ENCODE data around the gene B3GALT4. TPM values are rescaled to one million over a fixed set of nuclear protein-coding genes. Genes with fewer than 3 reads are reported as not detected.
A peak's percentile ranks its signal among the peaks of the same experiment; 100 is the strongest.

The B3GALT4 gene
- total and polyA plus RNA-seq, 2 of the 13 experiments (the other 11 are each of a cell fraction or from before 2014, with no cell fraction given) = 0.04 to 0.27 TPM

DNA sequence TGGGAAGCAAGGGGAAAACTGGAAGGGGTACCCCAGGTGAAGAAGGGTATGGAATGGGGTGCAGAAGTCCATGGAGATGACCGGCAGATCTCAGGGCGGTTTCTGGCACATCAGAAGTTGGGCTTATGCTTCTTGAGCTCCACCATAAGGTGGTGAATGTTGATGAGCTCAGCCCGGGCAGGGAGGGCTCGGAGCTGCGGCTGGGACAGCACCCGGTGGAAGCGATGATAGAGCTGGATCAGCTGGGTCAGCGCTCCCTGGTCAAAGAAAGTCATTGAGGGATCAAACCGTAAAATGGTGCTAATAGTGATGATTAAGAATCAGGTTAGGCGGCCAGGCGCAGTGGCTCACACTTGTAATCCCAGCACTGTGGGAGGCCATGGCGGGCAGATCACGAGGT, 26.2 kb upstream of the B3GALT4 start:
- DNase-seq (ENCODE audit: low spot score) = no peak
- ATAC-seq = no peak
- no peak for FAIRE-seq
- no TSS peak for BruUV-seq (replicated peaks)
- in situ Hi-C loops (cut with HindIII; ENCODE audit: extremely low pct_ligation_motif_present, low pct_unique_long_range_greater_than_20kb) (no loop called here), intact Hi-C loops (cut with micrococcal nuclease; ENCODE audit: unreplicated experiment) (no loop called here)
- Histone ChIP-seq H3K4me3 (replicated peaks in 1 of 3; ENCODE audit: insufficient read depth in 1 of 3, low read depth in 2 of 3, low read length in 3 of 3) (0 out of 6 replicates have a peak overlapping the region, but pooled peaks of 1 of the 3 experiments have one; percentile 89), H3K27me3 (ENCODE audit: control insufficient read depth in 1 of 2, insufficient read depth in 2 of 2, low read length in 2 of 2) (no peaks in the 10 kb centered on the region; a peak in 1 of 5 replicates), H3K4me1 (ENCODE audit: insufficient read depth, low read length) (peaks cover 37% of the 10 kb centered on the region), H3K36me3 (replicated peaks in 1 of 2; ENCODE audit: control insufficient read depth in 1 of 2, insufficient read depth in 2 of 2, low read length in 2 of 2) (peaks cover 0 to 5% of the 10 kb centered on the region in 2 experiments; a peak in 4 of 5 replicates), H4K20me1 (ENCODE audit: insufficient read depth, low read length) (no peaks in the 10 kb centered on the region), H3K79me2 (ENCODE audit: insufficient read depth, low read length) (no peaks in the 10 kb centered on the region), H3K9me3 (ENCODE audit: low read length) (no peaks in the 10 kb centered on the region), H3K9ac (ENCODE audit: insufficient read depth, low read depth, low read length) (no peak overlapping the region), H2AFZ (ENCODE audit: low read length) (no peak overlapping the region), H3K27ac (ENCODE audit: extremely low read length, insufficient read depth, low read length) (peak overlapping the region; percentile 94), H3K4me2 (ENCODE audit: low read depth, low read length) (peak overlapping the region; percentile 100; the same call in 1 of the 2 replicates)
- POLR2A ChIA-PET = interaction anchor here (0.6 to 5.1 kb wide), 13 partner anchors 10 to 279 kb away, joined by 3 to 94 read pairs (median 16); partner anchors contain the start of genes B3GALT4, HSD17B8, RING1 and RPS18
- 97% methylated on average over 13 of the region's 13 CpGs for WGBS (ENCODE audit: low lambda C conversion rate)
- CTCF ChIA-PET (ENCODE audit: low intra/inter-chr PET ratio, low total read pairs) = no interaction called here
- TF ChIP-seq ZC3H13 (CRISPR knock-in tag; IDR thresholded peaks at IDR 0.05) (no peak), KLF13 (CRISPR knock-in tag; IDR thresholded peaks at IDR 0.05) (no peak), NBN (conservative IDR thresholded peaks at IDR 0.05) (no peak), ZNF644 (CRISPR knock-in tag; IDR thresholded peaks at IDR 0.05; ENCODE audit: low read depth) (no peak), ZNF891 (CRISPR knock-in tag; IDR thresholded peaks at IDR 0.05) (no peak), HNRNPH1 (optimal IDR thresholded peaks at IDR 0.05; ENCODE audit: low read depth, low read length) (no peak), ETV5 (CRISPR knock-in tag; IDR thresholded peaks at IDR 0.05; ENCODE audit: borderline replicate concordance) (no peak), ZNF33A (CRISPR knock-in tag; IDR thresholded peaks at IDR 0.05; ENCODE audit: borderline replicate concordance) (no peak), SIX4 (CRISPR knock-in tag; IDR thresholded peaks at IDR 0.05) (no peak)
- TF ChIP-seq, protein P1, sequence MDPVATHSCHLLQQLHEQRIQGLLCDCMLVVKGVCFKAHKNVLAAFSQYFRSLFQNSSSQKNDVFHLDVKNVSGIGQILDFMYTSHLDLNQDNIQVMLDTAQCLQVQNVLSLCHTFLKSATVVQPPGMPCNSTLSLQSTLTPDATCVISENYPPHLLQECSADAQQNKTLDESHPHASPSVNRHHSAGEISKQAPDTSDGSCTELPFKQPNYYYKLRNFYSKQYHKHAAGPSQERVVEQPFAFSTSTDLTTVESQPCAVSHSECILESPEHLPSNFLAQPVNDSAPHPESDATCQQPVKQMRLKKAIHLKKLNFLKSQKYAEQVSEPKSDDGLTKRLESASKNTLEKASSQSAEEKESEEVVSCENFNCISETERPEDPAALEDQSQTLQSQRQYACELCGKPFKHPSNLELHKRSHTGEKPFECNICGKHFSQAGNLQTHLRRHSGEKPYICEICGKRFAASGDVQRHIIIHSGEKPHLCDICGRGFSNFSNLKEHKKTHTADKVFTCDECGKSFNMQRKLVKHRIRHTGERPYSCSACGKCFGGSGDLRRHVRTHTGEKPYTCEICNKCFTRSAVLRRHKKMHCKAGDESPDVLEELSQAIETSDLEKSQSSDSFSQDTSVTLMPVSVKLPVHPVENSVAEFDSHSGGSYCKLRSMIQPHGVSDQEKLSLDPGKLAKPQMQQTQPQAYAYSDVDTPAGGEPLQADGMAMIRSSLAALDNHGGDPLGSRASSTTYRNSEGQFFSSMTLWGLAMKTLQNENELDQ (CRISPR knock-in tag; IDR thresholded peaks at IDR 0.05; ENCODE audit: borderline replicate concordance) = no peak
- TF ChIP-seq, protein P2, sequence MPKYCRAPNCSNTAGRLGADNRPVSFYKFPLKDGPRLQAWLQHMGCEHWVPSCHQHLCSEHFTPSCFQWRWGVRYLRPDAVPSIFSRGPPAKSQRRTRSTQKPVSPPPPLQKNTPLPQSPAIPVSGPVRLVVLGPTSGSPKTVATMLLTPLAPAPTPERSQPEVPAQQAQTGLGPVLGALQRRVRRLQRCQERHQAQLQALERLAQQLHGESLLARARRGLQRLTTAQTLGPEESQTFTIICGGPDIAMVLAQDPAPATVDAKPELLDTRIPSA (CRISPR knock-in tag; IDR thresholded peaks at IDR 0.05; ENCODE audit: borderline replicate concordance) = no peak
- TF ChIP-seq, protein P3, sequence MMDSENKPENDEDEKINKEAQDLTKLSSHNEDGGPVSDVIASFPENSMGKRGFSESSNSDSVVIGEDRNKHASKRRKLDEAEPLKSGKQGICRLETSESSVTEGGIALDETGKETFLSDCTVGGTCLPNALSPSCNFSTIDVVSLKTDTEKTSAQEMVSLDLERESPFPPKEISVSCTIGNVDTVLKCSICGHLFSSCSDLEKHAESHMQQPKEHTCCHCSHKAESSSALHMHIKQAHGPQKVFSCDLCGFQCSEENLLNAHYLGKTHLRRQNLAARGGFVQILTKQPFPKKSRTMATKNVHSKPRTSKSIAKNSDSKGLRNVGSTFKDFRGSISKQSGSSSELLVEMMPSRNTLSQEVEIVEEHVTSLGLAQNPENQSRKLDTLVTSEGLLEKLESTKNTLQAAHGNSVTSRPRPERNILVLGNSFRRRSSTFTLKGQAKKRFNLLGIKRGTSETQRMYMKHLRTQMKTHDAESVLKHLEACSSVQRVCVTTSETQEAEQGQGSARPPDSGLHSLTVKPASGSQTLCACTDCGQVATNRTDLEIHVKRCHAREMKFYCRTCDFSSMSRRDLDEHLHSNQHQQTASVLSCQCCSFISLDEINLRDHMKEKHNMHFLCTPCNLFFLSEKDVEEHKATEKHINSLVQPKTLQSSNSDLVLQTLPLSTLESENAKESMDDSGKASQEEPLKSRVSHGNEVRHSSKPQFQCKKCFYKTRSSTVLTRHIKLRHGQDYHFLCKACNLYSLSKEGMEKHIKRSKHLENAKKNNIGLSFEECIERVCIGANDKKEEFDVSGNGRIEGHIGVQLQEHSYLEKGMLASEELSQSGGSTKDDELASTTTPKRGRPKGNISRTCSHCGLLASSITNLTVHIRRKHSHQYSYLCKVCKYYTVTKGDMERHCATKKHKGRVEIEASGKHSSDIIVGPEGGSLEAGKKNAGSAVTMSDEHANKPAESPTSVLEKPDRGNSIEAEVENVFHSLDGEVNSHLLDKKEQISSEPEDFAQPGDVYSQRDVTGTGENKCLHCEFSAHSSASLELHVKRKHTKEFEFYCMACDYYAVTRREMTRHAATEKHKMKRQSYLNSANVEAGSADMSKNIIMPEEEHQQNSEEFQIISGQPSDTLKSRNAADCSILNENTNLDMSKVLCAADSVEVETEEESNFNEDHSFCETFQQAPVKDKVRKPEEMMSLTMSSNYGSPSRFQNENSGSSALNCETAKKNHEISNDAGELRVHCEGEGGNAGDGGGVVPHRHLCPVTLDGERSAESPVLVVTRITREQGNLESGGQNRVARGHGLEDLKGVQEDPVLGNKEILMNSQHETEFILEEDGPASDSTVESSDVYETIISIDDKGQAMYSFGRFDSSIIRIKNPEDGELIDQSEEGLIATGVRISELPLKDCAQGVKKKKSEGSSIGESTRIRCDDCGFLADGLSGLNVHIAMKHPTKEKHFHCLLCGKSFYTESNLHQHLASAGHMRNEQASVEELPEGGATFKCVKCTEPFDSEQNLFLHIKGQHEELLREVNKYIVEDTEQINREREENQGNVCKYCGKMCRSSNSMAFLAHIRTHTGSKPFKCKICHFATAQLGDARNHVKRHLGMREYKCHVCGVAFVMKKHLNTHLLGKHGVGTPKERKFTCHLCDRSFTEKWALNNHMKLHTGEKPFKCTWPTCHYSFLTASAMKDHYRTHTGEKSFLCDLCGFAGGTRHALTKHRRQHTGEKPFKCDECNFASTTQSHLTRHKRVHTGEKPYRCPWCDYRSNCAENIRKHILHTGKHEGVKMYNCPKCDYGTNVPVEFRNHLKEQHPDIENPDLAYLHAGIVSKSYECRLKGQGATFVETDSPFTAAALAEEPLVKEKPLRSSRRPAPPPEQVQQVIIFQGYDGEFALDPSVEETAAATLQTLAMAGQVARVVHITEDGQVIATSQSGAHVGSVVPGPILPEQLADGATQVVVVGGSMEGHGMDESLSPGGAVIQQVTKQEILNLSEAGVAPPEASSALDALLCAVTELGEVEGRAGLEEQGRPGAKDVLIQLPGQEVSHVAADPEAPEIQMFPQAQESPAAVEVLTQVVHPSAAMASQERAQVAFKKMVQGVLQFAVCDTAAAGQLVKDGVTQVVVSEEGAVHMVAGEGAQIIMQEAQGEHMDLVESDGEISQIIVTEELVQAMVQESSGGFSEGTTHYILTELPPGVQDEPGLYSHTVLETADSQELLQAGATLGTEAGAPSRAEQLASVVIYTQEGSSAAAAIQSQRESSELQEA (CRISPR knock-in tag; IDR thresholded peaks at IDR 0.05; ENCODE audit: not compliant biosample characterization) = no peak
- TF ChIP-seq, protein P4, sequence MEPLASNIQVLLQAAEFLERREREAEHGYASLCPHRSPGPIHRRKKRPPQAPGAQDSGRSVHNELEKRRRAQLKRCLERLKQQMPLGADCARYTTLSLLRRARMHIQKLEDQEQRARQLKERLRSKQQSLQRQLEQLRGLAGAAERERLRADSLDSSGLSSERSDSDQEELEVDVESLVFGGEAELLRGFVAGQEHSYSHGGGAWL (CRISPR knock-in tag; IDR thresholded peaks at IDR 0.05) = no peak
